Epidermal melanocyte (primary cell): Measurements from ENCODE around the gene BNIP3.

Experiments
- DNase-seq: peaks from one replicate; pipeline ENCODE4 v3.0.0; 2011; ENCODE audit warnings: low spot score; ENCODE audit not compliant: insufficient read length

BNIP3 gene, protein sequence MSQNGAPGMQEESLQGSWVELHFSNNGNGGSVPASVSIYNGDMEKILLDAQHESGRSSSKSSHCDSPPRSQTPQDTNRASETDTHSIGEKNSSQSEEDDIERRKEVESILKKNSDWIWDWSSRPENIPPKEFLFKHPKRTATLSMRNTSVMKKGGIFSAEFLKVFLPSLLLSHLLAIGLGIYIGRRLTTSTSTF

DNA sequence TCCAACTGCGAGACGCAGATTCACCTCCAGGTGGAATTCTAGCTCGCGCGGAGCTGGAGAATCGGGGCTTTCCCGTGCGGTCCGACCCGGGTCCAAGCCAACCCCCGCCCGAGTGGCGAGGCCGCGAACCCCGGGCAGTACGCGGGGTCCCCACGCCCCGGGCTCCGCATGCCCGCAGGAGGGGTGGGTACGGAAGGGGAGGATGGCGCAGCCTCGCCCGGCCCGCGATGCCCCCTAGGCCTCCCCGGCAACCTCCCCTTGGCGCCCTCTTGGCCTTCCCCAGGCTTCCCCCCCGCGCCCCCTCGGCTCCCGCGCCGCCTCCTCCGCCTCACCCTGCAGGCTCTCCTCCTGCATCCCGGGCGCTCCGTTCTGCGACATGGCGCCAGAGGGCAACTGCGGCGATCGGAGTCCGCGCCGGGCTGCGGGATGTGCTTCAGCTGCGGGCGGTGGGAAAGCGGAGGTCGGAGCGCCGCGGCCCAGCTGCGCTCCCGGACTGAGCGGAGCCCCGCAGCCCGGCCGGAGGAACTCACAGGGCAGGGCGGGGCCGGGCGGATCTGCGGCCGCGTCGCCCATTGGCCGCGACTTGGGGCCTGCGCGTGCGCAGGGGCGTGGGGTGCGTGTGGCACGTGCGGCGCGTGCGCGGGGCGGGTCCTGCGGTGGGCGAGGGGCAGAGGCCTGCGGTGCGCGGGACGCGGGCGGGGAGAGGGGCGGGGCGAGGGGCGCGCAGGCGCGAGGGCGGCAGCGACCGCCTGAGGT is at the start of gene BNIP3:
Gene BNIP3 (minus strand): TSS at position 495 of the 756 bp plus-strand sequence. CDS start 117 bp downstream, at position 378.
- DNase-seq: peak; percentile 99

DNA sequence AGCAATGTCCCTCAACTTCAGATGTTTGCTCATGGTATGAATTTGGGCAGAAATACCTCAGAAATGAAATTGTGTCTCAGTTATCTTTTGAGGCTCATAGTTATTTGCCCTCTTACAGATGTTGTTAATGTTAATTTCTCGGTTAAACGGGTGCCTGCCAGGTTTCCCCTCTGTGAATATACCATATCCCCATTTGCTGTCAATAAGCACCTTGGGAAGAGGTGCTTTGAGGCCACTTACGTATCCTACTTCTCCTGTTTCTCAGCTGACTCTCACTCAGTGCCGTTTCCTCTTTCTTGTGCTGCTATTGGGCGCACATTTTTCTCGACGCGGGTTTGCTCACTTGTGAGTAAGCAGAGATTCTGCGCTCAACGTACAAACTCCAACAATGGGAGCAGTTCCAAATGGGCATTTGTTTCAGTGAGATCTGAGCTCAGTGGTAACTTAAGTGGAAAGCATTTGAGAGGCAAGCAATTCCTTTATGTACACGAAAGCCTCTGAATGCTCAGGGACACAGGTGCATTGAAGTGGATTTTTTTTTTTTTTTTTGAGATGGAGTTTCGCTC is 49.3 kb upstream of the BNIP3 start:
- no peak for DNase-seq

DNA sequence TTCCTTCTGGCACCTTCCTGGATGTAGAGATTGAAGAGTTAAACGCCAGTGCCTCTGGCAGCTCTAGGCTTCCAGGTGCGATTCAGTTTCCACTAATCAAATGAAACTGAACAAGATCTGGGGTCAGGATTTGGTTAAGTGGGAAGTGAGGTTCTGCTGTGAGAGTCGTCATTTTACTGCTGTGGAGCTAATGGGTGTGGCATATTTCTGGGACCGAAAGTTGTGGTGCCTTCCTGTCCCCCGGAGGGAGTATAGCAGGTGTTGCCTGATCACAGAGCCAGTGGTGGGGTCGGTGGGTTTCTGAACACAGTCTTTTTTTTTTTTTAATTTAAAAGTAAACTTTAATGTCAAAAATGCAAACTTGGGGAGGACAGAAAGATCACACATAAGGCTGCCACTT is 47.0 kb upstream of the BNIP3 start:
- DNase-seq: no peak

- no peak for DNase-seq
Measured at GRCh38 chr10:132027423-132027983, 45.8 kb upstream of the BNIP3 start.

DNA sequence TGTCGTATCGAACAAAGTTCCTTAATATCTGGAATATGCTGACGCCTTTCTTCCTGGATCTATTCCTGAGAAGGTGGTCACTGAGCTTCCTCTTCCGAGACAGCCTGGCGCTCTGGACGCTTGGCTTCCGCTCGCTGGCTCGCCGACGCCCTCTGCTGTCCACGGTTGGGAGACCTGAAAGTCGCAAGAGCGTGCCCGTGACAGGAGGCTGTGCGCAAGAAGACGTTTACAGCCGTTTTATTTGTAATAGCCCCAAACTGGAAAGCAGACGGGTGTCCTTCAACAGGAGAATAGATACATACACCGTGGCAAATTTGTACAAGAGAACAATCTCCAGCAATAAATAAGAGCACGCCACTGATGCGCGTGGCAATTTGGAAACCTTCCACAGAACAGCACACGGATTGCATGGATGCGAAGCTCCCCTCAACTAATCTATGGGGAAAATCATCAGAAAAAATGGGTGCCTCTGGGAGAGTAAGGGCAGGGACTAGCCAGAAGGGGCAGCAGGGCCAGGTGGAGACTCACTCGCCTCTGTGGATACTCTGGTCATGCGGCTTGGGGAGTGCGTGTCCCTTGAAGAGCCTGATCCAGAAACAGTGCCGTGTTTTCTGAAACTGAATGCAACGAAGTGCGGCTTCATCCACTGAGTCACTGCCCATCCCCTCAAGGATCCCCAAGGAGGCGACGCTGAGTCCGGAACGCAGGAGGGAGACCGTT is 41.5 kb upstream of the BNIP3 start:
- DNase-seq: peak; percentile 68

DNA sequence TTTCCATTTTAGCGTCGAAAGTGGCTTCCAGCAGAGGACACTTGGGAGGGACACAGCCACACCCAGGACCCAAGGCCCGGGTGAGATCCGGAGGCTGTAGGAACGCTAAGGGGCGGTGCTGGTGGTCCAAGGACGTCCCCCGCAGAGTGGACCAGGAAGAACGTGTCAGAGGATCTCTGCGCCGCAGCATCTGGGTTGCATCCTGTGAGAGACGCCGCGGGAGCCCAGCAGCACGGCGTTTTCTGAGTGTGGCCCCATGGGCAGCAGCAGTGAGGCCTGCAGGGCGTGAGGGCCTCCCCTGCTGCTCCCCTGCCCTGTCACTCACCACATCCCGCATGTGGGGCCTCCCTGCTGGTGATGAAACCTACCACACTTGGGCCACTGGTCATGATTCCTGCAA is 40.5 kb upstream of the BNIP3 start:
- DNase-seq: no peak

DNA sequence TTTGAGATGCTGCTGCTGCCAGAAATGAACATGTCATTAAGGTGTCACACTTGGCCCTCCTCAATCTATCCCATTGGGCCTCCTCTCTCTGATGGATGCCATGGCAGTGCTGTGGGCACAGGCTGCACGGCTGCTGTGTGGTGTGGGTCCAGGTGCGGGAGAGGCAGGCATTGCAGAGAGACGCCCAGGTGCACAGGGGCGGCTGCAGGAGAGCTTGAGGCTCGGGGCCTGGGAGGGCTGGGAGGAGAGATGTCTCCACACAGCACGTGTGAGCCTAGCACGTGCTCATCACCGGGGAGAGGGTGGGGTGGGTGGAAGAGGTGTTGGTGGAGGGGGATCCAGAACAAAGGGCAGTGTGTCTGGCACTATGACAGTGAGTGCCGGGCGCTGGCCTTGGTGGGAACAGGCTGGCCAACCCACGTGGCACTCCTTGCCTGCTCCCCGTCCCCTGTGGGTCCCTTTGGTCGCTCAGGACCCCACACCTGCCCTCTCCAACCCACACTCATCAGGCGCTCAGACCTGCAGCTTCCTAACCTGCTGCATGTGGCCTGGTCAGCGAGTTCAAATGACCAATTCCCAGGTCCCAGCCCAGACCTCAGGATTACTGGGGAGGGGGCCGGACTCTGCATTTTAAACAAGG is 39.9 kb upstream of the BNIP3 start:
- no peak for DNase-seq

DNA sequence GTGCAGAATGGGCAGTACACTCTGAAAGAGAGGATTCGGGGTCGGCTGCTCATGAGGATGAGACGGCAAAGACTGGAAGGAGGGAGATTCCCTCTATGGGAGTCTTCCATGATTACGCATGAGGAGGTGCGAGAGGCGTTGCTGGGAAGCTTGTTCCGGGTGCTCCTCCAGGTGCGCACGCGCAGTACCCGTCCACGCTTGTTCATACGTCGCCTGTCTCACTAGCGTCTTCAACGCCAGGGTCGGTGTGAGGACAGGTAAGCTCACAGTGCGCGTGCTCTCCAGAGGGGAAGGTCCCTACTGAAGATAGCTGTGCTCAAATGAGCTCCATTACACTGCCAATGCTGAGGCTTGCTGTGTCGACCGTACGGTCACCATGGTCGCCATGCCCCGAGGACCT is 39.3 kb upstream of the BNIP3 start:
- no peak for DNase-seq

GRCh38 chr10:132020456-132020855 is 38.7 kb upstream of the BNIP3 start:
- DNase-seq: no peak

GRCh38 chr10:132019366-132019765 is 37.6 kb upstream of the BNIP3 start:
- DNase-seq: no peak

- DNase-seq: no peak
Measured at GRCh38 chr10:132018446-132018845, 36.7 kb upstream of the BNIP3 start.

GRCh38 chr10:132016514-132016913 is 34.8 kb upstream of the BNIP3 start:
- DNase-seq: no peak

GRCh38 chr10:132011445-132011844 is 29.7 kb upstream of the BNIP3 start:
- no peak for DNase-seq

GRCh38 chr10:132011024-132011423 is 29.3 kb upstream of the BNIP3 start:
- no peak for DNase-seq

- DNase-seq: no peak
Measured at GRCh38 chr10:132010483-132010882, 28.8 kb upstream of the BNIP3 start.

GRCh38 chr10:132009575-132009974 is 27.9 kb upstream of the BNIP3 start:
- DNase-seq: no peak

DNA sequence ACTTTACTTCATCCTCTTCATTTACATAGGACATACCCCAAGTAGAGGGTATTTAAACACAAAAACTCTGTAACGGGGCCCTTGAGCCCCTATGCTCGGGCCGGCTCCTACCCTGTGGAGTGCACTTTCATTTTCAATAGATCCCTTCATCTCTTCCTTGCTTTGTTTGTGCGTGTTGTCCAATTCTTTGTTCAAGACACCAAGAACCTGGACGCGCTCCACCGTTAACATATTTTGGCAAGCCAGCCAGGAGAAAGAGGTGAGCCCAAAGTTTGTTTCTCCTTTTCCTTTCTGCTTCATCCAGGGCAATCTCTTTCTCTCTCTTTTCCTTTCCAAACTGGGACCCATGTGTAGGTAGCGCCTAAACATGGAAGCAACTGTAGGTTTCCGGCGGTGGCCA is 26.0 kb upstream of the BNIP3 start:
- no peak for DNase-seq

DNA sequence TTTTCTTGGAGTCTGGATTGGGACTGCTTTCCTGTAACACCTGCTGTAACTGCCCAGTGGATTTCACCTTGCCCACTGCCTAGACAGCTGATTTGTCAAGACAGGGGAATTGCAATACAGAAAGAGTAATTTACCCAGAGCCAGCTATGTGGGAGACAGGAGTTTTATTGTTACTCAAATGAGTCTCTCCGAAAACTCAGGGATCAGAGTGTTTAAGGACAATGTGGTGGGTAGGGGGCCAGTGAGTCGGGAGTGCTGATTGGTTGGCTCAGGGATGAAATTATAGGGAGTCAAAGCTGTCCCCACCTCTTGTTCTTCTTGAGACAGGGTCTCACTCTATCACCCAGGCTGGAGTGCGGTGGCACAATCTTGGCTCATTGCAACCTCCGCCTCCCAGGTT is 25.2 kb upstream of the BNIP3 start:
- no peak for DNase-seq

DNA sequence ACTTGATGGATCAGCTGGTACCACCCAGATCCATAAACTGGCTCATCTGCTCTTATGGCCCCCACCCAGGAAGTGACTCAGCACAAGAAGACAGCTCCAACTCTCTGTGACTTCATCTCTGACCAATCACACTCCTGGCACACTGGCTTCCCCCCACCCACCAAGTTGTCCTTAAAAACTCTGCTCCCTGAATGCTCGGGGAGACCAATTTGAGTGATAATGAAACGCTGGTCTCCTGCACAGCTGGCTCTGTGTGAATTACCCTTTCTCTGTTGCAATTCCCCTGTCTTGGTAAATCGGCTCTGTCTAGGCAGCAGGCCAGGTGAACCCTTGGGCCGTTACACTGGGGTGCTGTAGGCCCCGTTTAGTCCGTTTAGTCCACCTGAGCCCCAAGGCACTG is 23.4 kb upstream of the BNIP3 start:
- DNase-seq: no peak

DNA sequence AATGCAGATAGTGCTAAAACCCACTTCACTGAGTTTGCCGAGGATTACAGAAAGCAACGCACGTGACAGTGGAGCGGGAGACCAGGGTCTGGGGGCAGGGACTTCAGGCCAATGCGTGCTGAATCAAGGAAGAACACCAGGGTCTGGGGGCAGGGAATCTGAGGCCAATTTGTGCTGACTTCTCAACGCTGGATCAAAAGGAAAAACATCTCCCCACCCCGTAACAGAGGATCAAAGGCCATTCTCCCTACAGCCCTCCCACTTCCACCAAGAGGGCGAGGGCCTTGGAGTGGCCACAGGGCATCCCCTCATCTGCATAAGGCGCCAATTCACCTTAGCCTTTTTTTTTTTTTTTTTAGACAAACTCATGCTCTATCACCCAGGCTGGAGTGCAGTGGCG is 22.3 kb upstream of the BNIP3 start:
- no peak for DNase-seq

- no peak for DNase-seq
Measured at GRCh38 chr10:132003282-132003924, 21.7 kb upstream of the BNIP3 start.
